Measurements from ENCODE around the gene PADI3. TPM values are rescaled to one million over a fixed set of nuclear protein-coding genes. Genes with fewer than 3 reads are reported as not detected.
"Not testable (repeated sequence)": the region's sequence is repeated elsewhere in the genome, so short reads cannot be mapped to it uniquely, and the experiment has no call there.

The PADI3 gene
- total RNA-seq, 1 experiment from 2014 or later = 0.21 TPM

GRCh38 chr1:17305576-17306095, 56.7 kb downstream of the PADI3 start:
- in situ Hi-C loops (cut with HindIII; ENCODE audit: low pct_unique_long_range_greater_than_20kb, low sequenced_read_pairs) = no loop called here
- no peak for DNase-seq (ENCODE audit: low read depth, low spot score)

- no peak for DNase-seq (ENCODE audit: low read depth, low spot score)
- in situ Hi-C loops (cut with HindIII; ENCODE audit: low pct_unique_long_range_greater_than_20kb, low sequenced_read_pairs) = no loop called here
These were observed 57.5 kb downstream of the PADI3 start for GRCh38 chr1:17306407-17306806.

GRCh38 chr1:17306921-17307320, 58.0 kb downstream of the PADI3 start:
- no peak for DNase-seq (ENCODE audit: low read depth, low spot score)
- in situ Hi-C loops (cut with HindIII; ENCODE audit: low pct_unique_long_range_greater_than_20kb, low sequenced_read_pairs) = no loop called here

GRCh38 chr1:17307329-17307728, 58.4 kb downstream of the PADI3 start:
- in situ Hi-C loops (cut with HindIII; ENCODE audit: low pct_unique_long_range_greater_than_20kb, low sequenced_read_pairs) = no loop called here
- no peak for DNase-seq (ENCODE audit: low read depth, low spot score)

- in situ Hi-C loops (cut with HindIII; ENCODE audit: low pct_unique_long_range_greater_than_20kb, low sequenced_read_pairs) = no loop called here
These were observed 59.0 kb downstream of the PADI3 start, which contains the start of gene PADI4 for GRCh38 chr1:17307946-17308345. TSS of gene PADI4 (plus strand) at chr1:17308197. CDS start at chr1:17308223, 26 bp downstream.

GRCh38 chr1:17308593-17308992, 59.7 kb downstream of the PADI3 start:
- no peak for DNase-seq (ENCODE audit: low read depth, low spot score)
- in situ Hi-C loops (cut with HindIII; ENCODE audit: low pct_unique_long_range_greater_than_20kb, low sequenced_read_pairs) = no loop called here

More at GRCh38 chr1:17307946-17308345, 59.0 kb downstream of the PADI3 start, which contains the start of gene PADI4:
- no peak for DNase-seq (ENCODE audit: low read depth, low spot score)

GRCh38 chr1:17309426-17310067, 60.6 kb downstream of the PADI3 start:
- no peak for DNase-seq (ENCODE audit: low read depth, low spot score)
- in situ Hi-C loops (cut with HindIII; ENCODE audit: low pct_unique_long_range_greater_than_20kb, low sequenced_read_pairs) = no loop called here

GRCh38 chr1:17310068-17310640, 61.3 kb downstream of the PADI3 start:
- in situ Hi-C loops (cut with HindIII; ENCODE audit: low pct_unique_long_range_greater_than_20kb, low sequenced_read_pairs) = no loop called here
- no peak for DNase-seq (ENCODE audit: low read depth, low spot score)

- DNase-seq (ENCODE audit: low read depth, low spot score) = no peak
- in situ Hi-C loops (cut with HindIII; ENCODE audit: low pct_unique_long_range_greater_than_20kb, low sequenced_read_pairs) = no loop called here
These were observed 64.8 kb downstream of the PADI3 start for GRCh38 chr1:17313530-17314309.

GRCh38 chr1:17314491-17314971, 65.6 kb downstream of the PADI3 start:
- in situ Hi-C loops (cut with HindIII; ENCODE audit: low pct_unique_long_range_greater_than_20kb, low sequenced_read_pairs) = no loop called here
- no peak for DNase-seq (ENCODE audit: low read depth, low spot score)

- DNase-seq (ENCODE audit: low read depth, low spot score) = no peak
- in situ Hi-C loops (cut with HindIII; ENCODE audit: low pct_unique_long_range_greater_than_20kb, low sequenced_read_pairs) = no loop called here
These were observed 66.7 kb downstream of the PADI3 start for GRCh38 chr1:17315542-17316130.

- in situ Hi-C loops (cut with HindIII; ENCODE audit: low pct_unique_long_range_greater_than_20kb, low sequenced_read_pairs) = no loop called here
- DNase-seq (ENCODE audit: low read depth, low spot score) = no peak
These were observed 67.8 kb downstream of the PADI3 start for GRCh38 chr1:17316704-17317103.

GRCh38 chr1:17318262-17318661, 69.4 kb downstream of the PADI3 start:
- in situ Hi-C loops (cut with HindIII; ENCODE audit: low pct_unique_long_range_greater_than_20kb, low sequenced_read_pairs) = no loop called here
- no peak for DNase-seq (ENCODE audit: low read depth, low spot score)

GRCh38 chr1:17319561-17320350, 70.9 kb downstream of the PADI3 start:
- no peak for DNase-seq (ENCODE audit: low read depth, low spot score)
- in situ Hi-C loops (cut with HindIII; ENCODE audit: low pct_unique_long_range_greater_than_20kb, low sequenced_read_pairs) = no loop called here

- in situ Hi-C loops (cut with HindIII; ENCODE audit: low pct_unique_long_range_greater_than_20kb, low sequenced_read_pairs); DNase-seq (ENCODE audit: low read depth, low spot score): not testable (repeated sequence)
These were observed 73.0 kb downstream of the PADI3 start for GRCh38 chr1:17321857-17322390.

GRCh38 chr1:17328855-17329254, 80.0 kb downstream of the PADI3 start:
- in situ Hi-C loops (cut with HindIII; ENCODE audit: low pct_unique_long_range_greater_than_20kb, low sequenced_read_pairs) = no loop called here
- DNase-seq (ENCODE audit: low read depth, low spot score) = no peak

- no peak for DNase-seq (ENCODE audit: low read depth, low spot score)
- in situ Hi-C loops (cut with HindIII; ENCODE audit: low pct_unique_long_range_greater_than_20kb, low sequenced_read_pairs) = no loop called here
These were observed 80.7 kb downstream of the PADI3 start for GRCh38 chr1:17329610-17330009.
